IMR-90 (cell line): Measurements from ENCODE around the gene DPP10.

Experiments used
- BHLHE40 ChIP-seq: fragments of 150-350 bp; IDR thresholded peaks from 2 replicates; pipeline ENCODE4 v1.6.1; 2016; ENCODE audit warnings: mild to moderate bottlenecking, low read depth, low read length
- CEBPB ChIP-seq: IDR thresholded peaks from 2 replicates; pipeline ENCODE4 v1.6.1; 2012; ENCODE audit warnings: low read depth, low read length, improper control_type of control experiment
- CHD1 ChIP-seq: IDR thresholded peaks from 2 replicates; pipeline ENCODE4 v1.6.1; 2012; ENCODE audit warnings: low read depth, low read length, improper control_type of control experiment
- CTCF ChIP-seq: conservative IDR thresholded peaks from 2 replicates; pipeline ENCODE4 v1.5.1; 2012; ENCODE audit warnings: mild to moderate bottlenecking, low read depth, low read length, improper control_type of control experiment
- ELK1 ChIP-seq: fragments of 150-350 bp; IDR thresholded peaks from 2 replicates; pipeline ENCODE4 v1.6.1; 2016; ENCODE audit warnings: low read depth, mild to moderate bottlenecking, low read length, moderate library complexity, borderline replicate concordance
- FOS ChIP-seq: fragments of 150-350 bp; IDR thresholded peaks from 2 replicates; pipeline ENCODE4 v1.6.1; 2016; ENCODE audit warnings: low read depth, low read length
- MAFK ChIP-seq: IDR thresholded peaks from 2 replicates; pipeline ENCODE4 v1.6.1; 2012; ENCODE audit warnings: low read depth, low read length, improper control_type of control experiment
- MXI1 ChIP-seq: IDR thresholded peaks from 2 replicates; pipeline ENCODE4 v1.6.1; 2012; ENCODE audit warnings: low read depth, mild to moderate bottlenecking, low read length, moderate library complexity, borderline replicate concordance
- POLR2A ChIP-seq: IDR thresholded peaks from 2 replicates; pipeline ENCODE4 v1.6.1; 2012; ENCODE audit warnings: mild to moderate bottlenecking, low read depth, low read length
- RAD21 ChIP-seq: IDR thresholded peaks from 2 replicates; pipeline ENCODE4 v1.6.1; 2012; ENCODE audit warnings: low read length, improper control_type of control experiment
- RCOR1 ChIP-seq: IDR thresholded peaks from 2 replicates; pipeline ENCODE4 v1.6.1; 2012; ENCODE audit warnings: mild to moderate bottlenecking, low read length, improper control_type of control experiment; ENCODE audit not compliant: insufficient replicate concordance
- SMC3 ChIP-seq: fragments of 150-350 bp; IDR thresholded peaks from 2 replicates; pipeline ENCODE4 v1.6.1; 2016; ENCODE audit warnings: low read depth, mild to moderate bottlenecking, antibody characterized with exemption, low read length, moderate library complexity
- USF2 ChIP-seq: fragments of 150-350 bp; IDR thresholded peaks from 2 replicates; pipeline ENCODE4 v1.6.1; 2017; ENCODE audit warnings: mild to moderate bottlenecking, antibody characterized with exemption, low read length, low read depth

GRCh38 chr2:115481842-115482241 lies 1039.4 kb downstream of the DPP10 start:
- TF ChIP-seq ELK1 (no peak), CTCF (no peak), CHD1 (no peak), POLR2A (no peak), RAD21 (no peak), CEBPB (no peak), MAFK (no peak), SMC3 (no peak), USF2 (no peak), BHLHE40 (no peak), FOS (no peak), MXI1 (no peak), RCOR1 (no peak)
